M059J (cell line): ENCODE data around the gene APAF1. TPM values are rescaled to one million over a fixed set of nuclear protein-coding genes. Genes with fewer than 3 reads are reported as not detected.
"Not testable (repeated sequence)": the region's sequence is repeated elsewhere in the genome, so short reads cannot be mapped to it uniquely, and the experiment has no call there.

Experiments used
- DNase-seq: peaks from one replicate; pipeline ENCODE4 v3.0.0-alpha.2; 2012; ENCODE audit warnings: low read depth
- total RNA-seq: library from RNA; depleted of rRNA; stranded (reverse); fragments of >200 nt; shearing (Covaris generic); gene quantifications from 2 replicates; pipeline ENCODE4 v1.2.3, GENCODE V29; 2014; rRNA removed

Gene APAF1
- total RNA-seq = 19.5 and 19.7 TPM in 2 replicates

GRCh38 chr12:98644712-98645571 lies at the start of gene APAF1, which contains the start of gene IKBIP:
Gene APAF1, plus strand, starts transcription at chr12:98645290. Its CDS starts 3,070 bp downstream, at chr12:98648360.
Gene IKBIP, minus strand, starts transcription at chr12:98644788. Its CDS starts 87 bp downstream, at chr12:98644701.
- peak; percentile 94 for DNase-seq

- DNase-seq = not testable (repeated sequence)
Measured at GRCh38 chr12:98597313-98597712, 47.8 kb upstream of the APAF1 start.

- no peak for DNase-seq
Measured at GRCh38 chr12:98601924-98602323, 43.2 kb upstream of the APAF1 start.

GRCh38 chr12:98606359-98606988 lies 38.6 kb upstream of the APAF1 start:
- no peak for DNase-seq

- DNase-seq = no peak
Measured at GRCh38 chr12:98610596-98610995, 34.5 kb upstream of the APAF1 start.

- no peak for DNase-seq
Measured at GRCh38 chr12:98612696-98613334, 32.3 kb upstream of the APAF1 start.

GRCh38 chr12:98618952-98619351 lies 26.1 kb upstream of the APAF1 start:
- no peak for DNase-seq

GRCh38 chr12:98635657-98636323 lies 9.3 kb upstream of the APAF1 start:
- peak; percentile 88 for DNase-seq

GRCh38 chr12:98637068-98637467 lies 8.0 kb upstream of the APAF1 start:
- DNase-seq = no peak

GRCh38 chr12:98638009-98638408 lies 7.1 kb upstream of the APAF1 start:
- DNase-seq = no peak

GRCh38 chr12:98639491-98639890 lies 5.6 kb upstream of the APAF1 start:
- DNase-seq = no peak

- DNase-seq = not testable (repeated sequence)
Measured at GRCh38 chr12:98642801-98643200, 2.3 kb upstream of the APAF1 start.

- no peak for DNase-seq
Measured at GRCh38 chr12:98644433-98644711, 718 bp upstream of the APAF1 start.

GRCh38 chr12:98645572-98646067 lies 530 bp downstream of the APAF1 start:
- peak; percentile 39 for DNase-seq

- DNase-seq = peak; percentile 50
Measured at GRCh38 chr12:98646294-98647090, 1.4 kb downstream of the APAF1 start.

- peak; percentile 6 for DNase-seq
Measured at GRCh38 chr12:98651328-98651727, 6.2 kb downstream of the APAF1 start.

- DNase-seq = peak; percentile 62
Measured at GRCh38 chr12:98653866-98654493, 8.9 kb downstream of the APAF1 start.

- DNase-seq = no peak
Measured at GRCh38 chr12:98656289-98657101, 11.4 kb downstream of the APAF1 start.

- no peak for DNase-seq
Measured at GRCh38 chr12:98660521-98660920, 15.4 kb downstream of the APAF1 start.

GRCh38 chr12:98669751-98670150 lies 24.7 kb downstream of the APAF1 start:
- DNase-seq = no peak
